Tibial nerve (tissue), 4 donors: ENCODE results near the gene SLC25A40.

Experiments used
- CTCF ChIP-seq, 5 experiments: fragments of 200-600 bp in 3 of 5; fragments of 450-650 bp in 2 of 5; sonication (generic) in 3 of 5; IDR thresholded peaks; one replicate each; pipeline ENCODE4 v1.5.1; 2016 to 2019; ENCODE audit warnings: antibody characterized with exemption in 5 of 5, mild to moderate bottlenecking in 3 of 5, moderate library complexity in 2 of 5
- EP300 ChIP-seq, 2 donors: sonication (generic); formaldehyde crosslinking; IDR thresholded peaks; one replicate each; pipeline ENCODE4 v1.6.1; 2017; ENCODE audit warnings: antibody characterized with exemption in 2 of 2, mild to moderate bottlenecking in 1 of 2
- POLR2A ChIP-seq, 2 donors: fragments of 450-650 bp; IDR thresholded peaks; one replicate each; pipeline ENCODE4 v1.6.1; 2017; ENCODE audit warnings: antibody characterized with exemption in 2 of 2, mild to moderate bottlenecking in 2 of 2, moderate library complexity in 2 of 2

- TF ChIP-seq EP300 (IDR thresholded peaks at IDR 0.05), result no peak
- no peak for TF ChIP-seq CTCF (IDR thresholded peaks at IDR 0.05)
- no peak for TF ChIP-seq POLR2A (IDR thresholded peaks at IDR 0.05)
Measured at GRCh38 chr7:87876869-87877234, 692 bp upstream of the SLC25A40 start.
